ENCODE measurements around the gene AKAP12. TPM values are rescaled to one million over a fixed set of nuclear protein-coding genes. Genes with fewer than 3 reads are reported as not detected.

Gene AKAP12
- polyA plus RNA-seq, 1 donor from 2014 or later, result 21.5 TPM

DNA sequence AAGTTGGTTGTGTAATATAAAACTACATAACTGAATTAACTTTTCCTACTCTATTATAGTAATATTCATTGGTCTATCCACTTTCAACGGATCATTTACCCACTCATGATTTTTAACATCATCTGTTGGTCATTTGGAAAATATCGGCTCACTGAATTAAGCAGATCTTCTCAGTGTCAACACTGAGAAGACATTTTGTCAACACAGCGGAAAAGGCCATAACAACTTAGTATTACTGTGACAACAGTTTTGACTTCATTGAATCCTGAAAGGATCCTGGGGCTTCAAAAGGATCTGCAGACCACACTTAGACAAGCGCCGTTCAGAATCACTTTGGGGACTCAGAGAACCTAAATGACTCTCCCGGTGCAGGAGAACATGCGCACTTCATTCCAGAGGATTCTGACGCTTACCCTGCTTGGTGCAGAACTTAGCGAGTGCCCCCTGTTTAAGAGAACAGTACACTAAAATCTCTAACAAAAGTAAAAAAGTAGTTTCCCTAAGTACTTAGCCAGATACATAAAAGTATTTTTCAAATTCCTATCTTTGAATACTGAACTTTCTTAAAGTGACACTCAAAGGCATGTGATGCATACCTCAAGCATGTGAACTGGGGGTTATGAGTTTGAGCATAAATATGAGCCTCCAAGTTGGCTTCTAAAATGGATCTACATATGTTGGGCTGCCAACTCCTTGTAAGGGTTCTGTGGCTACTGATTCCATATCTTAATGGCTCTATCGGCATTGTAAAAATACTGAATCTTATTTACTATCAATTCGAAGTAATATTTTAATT, 147.6 kb downstream of the AKAP12 start:
- H3K4me2 ChIP-seq (ENCODE audit: low read length), result no peak overlapping the region
- no peak overlapping the region for H3K9ac ChIP-seq (ENCODE audit: low read length)
- peaks cover 7% of the 10 kb centered on the region for H4K20me1 ChIP-seq (ENCODE audit: insufficient read depth)
- H3K4me3 ChIP-seq (ENCODE audit: low read length), result no peak overlapping the region
- H3K27ac ChIP-seq (ENCODE audit: low read length), result no peak overlapping the region
- no peaks in the 10 kb centered on the region for H3K36me3 ChIP-seq (ENCODE audit: insufficient read depth, low read length)
- no peaks in the 10 kb centered on the region for H3K9me2 ChIP-seq (ENCODE audit: insufficient read depth, low read length)
- no peak overlapping the region for H2AFZ ChIP-seq (ENCODE audit: low read depth, low read length)
- peaks cover 27% of the 10 kb centered on the region for H3K79me2 ChIP-seq (replicated peaks; ENCODE audit: insufficient read depth, low read length)
- H3K27me3 ChIP-seq (ENCODE audit: insufficient read depth, low read depth, low read length), result no peaks in the 10 kb centered on the region
- TF ChIP-seq, protein P1, sequence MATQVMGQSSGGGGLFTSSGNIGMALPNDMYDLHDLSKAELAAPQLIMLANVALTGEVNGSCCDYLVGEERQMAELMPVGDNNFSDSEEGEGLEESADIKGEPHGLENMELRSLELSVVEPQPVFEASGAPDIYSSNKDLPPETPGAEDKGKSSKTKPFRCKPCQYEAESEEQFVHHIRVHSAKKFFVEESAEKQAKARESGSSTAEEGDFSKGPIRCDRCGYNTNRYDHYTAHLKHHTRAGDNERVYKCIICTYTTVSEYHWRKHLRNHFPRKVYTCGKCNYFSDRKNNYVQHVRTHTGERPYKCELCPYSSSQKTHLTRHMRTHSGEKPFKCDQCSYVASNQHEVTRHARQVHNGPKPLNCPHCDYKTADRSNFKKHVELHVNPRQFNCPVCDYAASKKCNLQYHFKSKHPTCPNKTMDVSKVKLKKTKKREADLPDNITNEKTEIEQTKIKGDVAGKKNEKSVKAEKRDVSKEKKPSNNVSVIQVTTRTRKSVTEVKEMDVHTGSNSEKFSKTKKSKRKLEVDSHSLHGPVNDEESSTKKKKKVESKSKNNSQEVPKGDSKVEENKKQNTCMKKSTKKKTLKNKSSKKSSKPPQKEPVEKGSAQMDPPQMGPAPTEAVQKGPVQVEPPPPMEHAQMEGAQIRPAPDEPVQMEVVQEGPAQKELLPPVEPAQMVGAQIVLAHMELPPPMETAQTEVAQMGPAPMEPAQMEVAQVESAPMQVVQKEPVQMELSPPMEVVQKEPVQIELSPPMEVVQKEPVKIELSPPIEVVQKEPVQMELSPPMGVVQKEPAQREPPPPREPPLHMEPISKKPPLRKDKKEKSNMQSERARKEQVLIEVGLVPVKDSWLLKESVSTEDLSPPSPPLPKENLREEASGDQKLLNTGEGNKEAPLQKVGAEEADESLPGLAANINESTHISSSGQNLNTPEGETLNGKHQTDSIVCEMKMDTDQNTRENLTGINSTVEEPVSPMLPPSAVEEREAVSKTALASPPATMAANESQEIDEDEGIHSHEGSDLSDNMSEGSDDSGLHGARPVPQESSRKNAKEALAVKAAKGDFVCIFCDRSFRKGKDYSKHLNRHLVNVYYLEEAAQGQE (IDR thresholded peaks at IDR 0.05; ENCODE audit: borderline replicate concordance), result no peak
- TF ChIP-seq MXI1 (conservative IDR thresholded peaks at IDR 0.05; ENCODE audit: poor library complexity, severe bottlenecking) (no peak), SMC3 (conservative IDR thresholded peaks at IDR 0.05; ENCODE audit: poor library complexity) (no peak), EZH2 (IDR thresholded peaks at IDR 0.05; ENCODE audit: borderline replicate concordance, insufficient read depth, low read length, poor library complexity, severe bottlenecking) (no peak), POLR2AphosphoS5 (IDR thresholded peaks at IDR 0.05) (no peak), CTCF (IDR thresholded peaks at IDR 0.05; ENCODE audit: poor library complexity, severe bottlenecking) (no peak), TAF1 (IDR thresholded peaks at IDR 0.05; ENCODE audit: low read depth) (no peak), EP300 (conservative IDR thresholded peaks at IDR 0.05; ENCODE audit: poor library complexity, severe bottlenecking) (no peak), RAD21 (conservative IDR thresholded peaks at IDR 0.05) (no peak)
- H3K9me3 ChIP-seq (ENCODE audit: low read length), result no peaks in the 10 kb centered on the region
- peaks cover 11% of the 10 kb centered on the region for H3F3A ChIP-seq (ENCODE audit: insufficient read depth, low read length, poor library complexity, severe bottlenecking)

DNA sequence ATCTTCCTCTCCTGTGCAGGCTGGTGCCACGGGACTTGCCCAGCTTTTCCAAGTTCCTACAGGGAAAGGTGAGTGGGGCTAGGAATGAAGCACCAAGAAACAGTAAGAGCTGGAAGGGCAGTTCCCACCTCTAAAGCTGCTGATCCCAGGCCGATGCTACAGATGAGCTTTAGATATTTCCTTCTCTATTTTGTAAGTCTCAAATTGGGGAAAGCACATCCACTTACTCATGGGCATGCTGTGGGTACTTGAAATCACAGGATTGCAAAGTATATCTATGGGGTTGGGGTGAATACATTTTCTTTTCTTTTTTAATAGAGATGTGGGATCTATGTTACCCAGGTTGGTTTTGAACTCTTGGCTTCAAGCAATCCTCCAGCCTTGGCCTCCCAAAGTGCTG, 148.5 kb downstream of the AKAP12 start:
- H3K27ac ChIP-seq (ENCODE audit: low read length), result no peak overlapping the region
- peaks cover 11% of the 10 kb centered on the region for H3F3A ChIP-seq (ENCODE audit: insufficient read depth, low read length, poor library complexity, severe bottlenecking)
- H3K9ac ChIP-seq (ENCODE audit: low read length), result no peak overlapping the region
- no peak overlapping the region for H2AFZ ChIP-seq (ENCODE audit: low read depth, low read length)
- peaks cover 14% of the 10 kb centered on the region for H4K20me1 ChIP-seq (ENCODE audit: insufficient read depth)
- no peaks in the 10 kb centered on the region for H3K27me3 ChIP-seq (ENCODE audit: insufficient read depth, low read depth, low read length)
- H3K4me3 ChIP-seq (ENCODE audit: low read length), result no peak overlapping the region
- no peak overlapping the region for H3K4me2 ChIP-seq (ENCODE audit: low read length)
- no peaks in the 10 kb centered on the region for H3K36me3 ChIP-seq (ENCODE audit: insufficient read depth, low read length)
- peaks cover 36% of the 10 kb centered on the region for H3K79me2 ChIP-seq (replicated peaks; ENCODE audit: insufficient read depth, low read length)
- no peaks in the 10 kb centered on the region for H3K9me3 ChIP-seq (ENCODE audit: low read length)
- TF ChIP-seq POLR2AphosphoS5 (IDR thresholded peaks at IDR 0.05) (no peak), EP300 (conservative IDR thresholded peaks at IDR 0.05; ENCODE audit: poor library complexity, severe bottlenecking) (no peak), TAF1 (IDR thresholded peaks at IDR 0.05; ENCODE audit: low read depth) (no peak), CTCF (IDR thresholded peaks at IDR 0.05; ENCODE audit: poor library complexity, severe bottlenecking) (no peak), RAD21 (conservative IDR thresholded peaks at IDR 0.05) (no peak), SMC3 (conservative IDR thresholded peaks at IDR 0.05; ENCODE audit: poor library complexity) (no peak), EZH2 (IDR thresholded peaks at IDR 0.05; ENCODE audit: borderline replicate concordance, insufficient read depth, low read length, poor library complexity, severe bottlenecking) (no peak), MXI1 (conservative IDR thresholded peaks at IDR 0.05; ENCODE audit: poor library complexity, severe bottlenecking) (no peak)
- TF ChIP-seq, protein P1 (IDR thresholded peaks at IDR 0.05; ENCODE audit: borderline replicate concordance), result no peak
- no peaks in the 10 kb centered on the region for H3K9me2 ChIP-seq (ENCODE audit: insufficient read depth, low read length)

Data from neural cell (in vitro differentiated cells).